Measurements from ENCODE around the gene CGREF1.

- TF ChIP-seq POLR2A (IDR thresholded peaks at IDR 0.05) (no peak), CTCF (IDR thresholded peaks at IDR 0.05) (no peak)
Measured at GRCh38 chr2:27138111-27138510, 19.2 kb upstream of the CGREF1 start.
